ENCODE data around the gene CHST11.
"Not testable (repeated sequence)": the region's sequence is repeated elsewhere in the genome, so short reads cannot be mapped to it uniquely, and the experiment has no call there.

CHST11 gene

GRCh38 chr12:104534162-104534856, 77.6 kb downstream of the CHST11 start:
- DNase-seq: peak; percentile 50

GRCh38 chr12:104534857-104535248, 78.1 kb downstream of the CHST11 start:
- no peak for DNase-seq

DNA sequence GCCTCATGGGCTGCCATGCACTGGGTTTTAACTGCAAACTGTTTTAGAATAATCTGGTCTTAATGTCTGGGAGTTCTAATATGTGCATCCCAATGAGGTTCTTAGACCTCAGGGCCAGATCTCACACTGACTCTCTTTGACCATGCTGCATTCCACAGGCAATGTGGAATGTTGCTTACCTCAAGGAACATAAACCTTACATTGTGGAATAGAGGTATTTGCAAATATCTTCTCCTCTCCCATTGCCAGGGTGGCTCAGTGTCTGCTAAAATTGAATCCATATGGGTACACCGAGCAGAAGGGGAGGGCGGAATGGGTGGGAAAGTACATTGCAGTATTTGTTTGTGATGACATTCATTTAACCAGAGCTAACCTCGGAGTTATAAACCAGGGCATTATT, 78.6 kb downstream of the CHST11 start:
- DNase-seq: no peak

DNA sequence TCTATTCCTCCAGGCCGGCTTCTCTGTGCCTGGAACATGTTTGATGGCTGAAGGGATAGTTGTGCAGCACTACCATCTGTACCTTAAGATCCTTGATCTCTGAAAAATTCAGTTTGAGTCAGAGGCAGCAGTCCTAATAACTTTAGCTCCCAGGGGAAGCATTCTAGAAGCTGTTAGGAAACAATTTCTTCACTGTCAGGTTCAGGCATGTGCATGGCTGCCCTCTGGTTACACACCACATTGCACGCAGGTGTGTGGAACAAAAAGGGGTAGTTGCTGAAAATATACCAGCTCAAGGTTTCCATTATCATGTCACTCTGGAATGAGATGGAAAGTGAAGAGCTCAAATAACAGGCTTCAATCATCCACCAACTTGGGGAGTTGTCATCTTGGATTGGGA, 80.1 kb downstream of the CHST11 start:
- DNase-seq: no peak

DNA sequence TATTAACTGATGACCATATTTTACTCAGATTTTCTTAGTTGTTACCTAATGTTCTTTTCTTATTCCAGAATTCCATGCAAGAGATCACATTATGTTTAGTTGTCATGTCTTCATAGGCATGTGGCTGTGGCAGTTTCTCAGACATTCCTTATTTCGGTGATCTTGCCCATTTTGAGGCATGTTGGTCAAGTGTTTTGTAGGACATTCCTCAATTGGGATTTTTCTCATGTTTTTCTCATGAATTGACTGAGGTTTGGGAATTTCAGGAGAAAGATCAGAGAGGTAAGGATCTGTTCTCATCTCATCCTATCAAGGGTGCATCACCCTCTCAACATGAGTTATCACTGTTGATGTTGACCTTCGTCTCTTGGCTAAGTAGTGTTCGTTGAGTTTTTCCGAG, 81.3 kb downstream of the CHST11 start:
- no peak for DNase-seq

DNA sequence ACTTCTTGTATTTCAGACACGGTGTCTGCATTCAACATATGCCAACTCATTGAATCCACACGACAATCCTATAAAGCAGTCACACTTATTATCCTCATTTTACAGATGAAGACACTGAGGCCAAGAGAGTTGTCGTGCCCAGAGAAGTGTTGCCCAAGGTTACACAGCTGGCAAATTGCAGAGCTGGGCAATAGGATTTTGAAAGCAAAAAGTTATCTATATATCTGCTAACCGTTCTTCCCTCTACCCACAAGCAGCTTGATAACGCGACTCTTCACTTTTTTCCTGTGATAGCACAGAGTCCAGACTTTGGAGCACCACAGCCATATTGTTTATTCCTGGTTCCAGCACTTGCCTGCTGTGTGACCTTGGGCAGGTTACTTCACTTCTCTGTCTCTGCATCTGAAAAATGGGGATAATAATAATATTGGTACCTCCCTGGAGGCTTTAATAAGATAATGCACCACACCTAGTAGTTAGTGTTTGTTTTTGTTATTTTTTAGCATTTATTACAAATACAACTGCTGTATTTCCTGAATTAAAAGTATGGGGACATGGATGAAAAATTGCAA, 82.2 kb downstream of the CHST11 start:
- DNase-seq: no peak

- DNase-seq: no peak
Measured at GRCh38 chr12:104544836-104545235, 88.1 kb downstream of the CHST11 start.

DNA sequence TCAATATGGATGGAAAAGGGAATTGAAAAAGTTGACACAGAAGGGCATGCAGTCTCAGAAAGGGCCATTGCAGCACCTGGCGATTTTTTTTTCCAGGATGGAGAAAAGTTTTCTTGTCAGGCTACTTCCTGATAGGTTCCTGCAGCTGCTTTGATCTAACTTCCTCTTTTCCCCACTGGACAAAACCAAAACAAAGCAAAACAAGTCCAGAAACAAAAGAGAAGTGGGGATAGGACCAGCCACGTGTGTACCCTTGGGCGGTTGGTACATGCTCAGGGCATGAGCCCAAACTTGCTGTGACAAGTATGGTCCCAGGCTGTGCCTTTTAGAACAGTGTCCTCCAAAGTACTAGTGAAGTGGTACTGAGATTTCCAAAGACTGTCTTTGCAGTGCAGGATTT, 89.8 kb downstream of the CHST11 start:
- DNase-seq: peak; percentile 71

DNA sequence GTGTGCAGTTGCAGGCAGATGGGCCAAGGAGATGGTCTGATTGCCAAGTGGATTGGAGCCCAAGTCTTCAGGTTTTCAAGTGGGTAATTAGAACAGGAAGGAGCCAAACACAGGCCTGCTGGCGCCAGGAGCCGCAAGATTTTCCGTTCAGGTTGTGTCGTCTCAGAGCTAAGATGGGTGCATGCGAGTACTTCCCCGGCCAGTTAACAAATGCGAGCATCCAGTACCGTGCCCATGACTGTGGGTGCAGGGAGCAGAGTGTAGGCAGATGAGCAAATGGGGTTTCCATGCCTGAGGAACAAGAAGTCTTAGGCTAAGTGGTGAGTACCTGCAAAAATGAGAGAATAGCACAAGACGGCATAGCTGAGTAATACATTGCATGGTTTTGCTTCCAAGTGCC, 90.5 kb downstream of the CHST11 start:
- DNase-seq: no peak

DNA sequence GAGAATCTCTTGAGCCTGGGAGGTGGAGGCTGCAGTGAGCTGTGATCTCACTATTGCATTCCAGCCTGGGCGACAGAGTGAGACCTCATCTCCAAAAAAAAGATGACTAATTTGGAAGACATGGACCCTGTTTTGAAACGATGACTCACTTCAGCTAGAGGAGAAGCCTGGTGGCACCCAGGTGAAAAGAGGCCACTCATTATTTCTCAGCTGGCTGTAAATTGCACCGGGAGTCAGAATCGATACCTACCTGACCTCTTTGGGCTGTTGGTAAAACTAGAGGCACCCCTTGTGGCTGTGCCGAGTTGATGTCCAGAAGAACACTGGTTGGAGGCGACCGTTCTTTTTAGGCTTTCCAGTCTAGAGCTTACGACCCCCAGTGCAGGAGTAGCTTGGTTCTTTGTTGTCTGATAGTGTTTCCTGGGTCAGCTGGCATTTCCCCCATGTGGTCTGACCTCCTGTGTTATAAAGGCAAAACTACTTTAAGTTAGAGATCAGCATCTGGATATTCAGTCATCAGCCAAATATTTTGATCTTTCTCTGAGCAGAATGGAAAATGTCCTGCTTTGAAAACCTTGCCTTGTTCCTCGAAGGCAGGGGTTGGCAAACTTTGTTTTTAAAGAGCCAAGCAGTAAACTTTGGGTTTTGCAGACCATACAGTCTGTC, 93.2 kb downstream of the CHST11 start:
- DNase-seq: no peak

- no peak for DNase-seq
Measured at GRCh38 chr12:104551313-104551931, 94.7 kb downstream of the CHST11 start.

DNA sequence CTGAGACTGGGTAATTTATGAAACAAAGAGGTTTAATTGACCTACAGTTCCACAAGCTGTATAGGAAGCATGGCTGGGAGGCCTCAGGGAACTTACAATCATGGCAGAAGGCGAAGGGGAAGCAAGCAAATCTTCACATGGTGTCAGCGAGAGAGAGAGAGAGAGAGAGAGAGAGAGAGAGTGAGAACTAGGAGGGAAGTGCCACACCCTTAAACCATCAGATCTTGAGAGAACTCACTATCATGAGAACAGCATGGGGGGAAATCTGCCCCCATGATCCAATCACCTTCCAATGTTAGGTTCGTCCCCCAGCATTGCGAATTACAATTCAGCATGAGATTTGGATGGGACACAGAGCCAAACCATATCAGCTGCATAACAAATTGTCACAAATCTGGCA, 96.7 kb downstream of the CHST11 start:
- no peak for DNase-seq

DNA sequence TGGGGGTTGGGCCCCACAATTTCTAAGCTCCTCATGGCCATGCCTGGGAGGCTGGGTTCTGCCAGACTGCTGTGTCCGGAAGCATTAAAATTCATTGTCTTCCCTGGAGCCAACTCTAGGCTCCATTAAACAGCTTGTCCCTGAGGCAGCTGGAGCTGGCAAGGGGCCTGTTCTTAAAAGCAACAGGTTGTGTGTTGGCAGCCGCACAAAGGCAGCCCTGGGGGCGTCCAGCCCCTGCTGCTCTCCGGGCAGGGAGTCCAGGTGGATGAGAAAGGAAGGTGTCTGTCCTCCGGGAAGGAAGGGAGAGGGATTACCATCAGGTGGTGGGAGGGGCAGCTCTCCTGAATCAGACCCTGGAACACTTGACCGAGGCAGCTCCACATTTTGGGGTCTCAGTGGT, 98.9 kb downstream of the CHST11 start:
- no peak for DNase-seq

- DNase-seq: no peak
Measured at GRCh38 chr12:104557488-104558195, 100.9 kb downstream of the CHST11 start.

DNA sequence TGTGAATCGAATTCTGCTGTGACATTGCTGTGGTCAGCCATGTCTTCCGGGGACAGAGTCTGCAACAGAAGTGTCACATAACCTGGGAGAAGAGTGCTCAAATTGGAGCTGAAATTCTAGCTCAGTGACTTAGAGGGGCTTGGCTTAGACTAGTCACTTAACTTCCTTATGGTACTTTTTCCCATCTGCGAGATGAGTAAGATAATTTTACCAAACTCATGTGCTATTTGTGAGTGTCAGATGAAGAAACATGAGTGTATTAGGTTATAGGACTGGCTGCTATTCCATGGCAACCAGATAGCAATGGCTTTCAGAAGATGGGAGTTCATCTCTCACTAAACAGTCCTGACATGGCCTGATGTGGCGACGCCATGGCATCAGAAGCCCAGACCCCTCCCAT, 104.1 kb downstream of the CHST11 start:
- no peak for DNase-seq

DNA sequence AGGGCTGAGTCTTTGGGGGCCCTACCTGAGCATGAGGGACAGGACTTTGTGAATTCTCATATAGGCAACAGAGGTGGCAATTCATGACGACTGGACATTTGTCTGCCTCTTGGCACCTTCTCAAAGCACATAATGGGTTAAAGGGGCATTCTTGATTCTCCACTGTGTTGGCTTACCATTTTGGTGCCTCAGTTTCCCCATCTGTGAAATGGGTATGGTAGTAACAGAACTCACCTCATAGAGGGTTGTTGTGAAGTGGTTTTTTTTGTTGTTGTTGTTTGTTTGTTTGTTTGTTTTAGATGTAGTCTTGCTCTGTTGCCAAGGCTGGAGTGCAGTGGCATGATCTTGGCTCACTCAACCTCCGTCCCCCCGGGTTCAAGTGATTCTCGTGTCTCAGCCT, 106.0 kb downstream of the CHST11 start:
- no peak for DNase-seq

DNA sequence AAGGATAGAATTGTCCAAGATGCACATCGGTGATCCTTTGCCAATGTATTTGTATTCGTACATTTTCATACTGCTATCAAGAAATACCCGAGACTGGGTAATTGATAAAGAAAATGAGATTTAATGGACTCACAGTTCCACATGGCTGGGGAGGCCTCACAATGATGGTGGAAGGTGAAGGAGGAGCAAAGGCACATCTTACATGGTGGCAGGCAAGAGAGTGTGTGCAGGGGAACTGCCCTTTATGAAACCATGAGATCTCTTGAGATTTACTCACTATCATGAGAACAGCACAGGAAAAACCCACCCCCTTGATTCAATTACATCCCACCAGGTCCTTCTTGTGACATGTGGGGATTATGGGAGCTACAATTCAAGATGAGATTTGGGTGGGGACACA, 107.9 kb downstream of the CHST11 start:
- not testable (repeated sequence) for DNase-seq

GRCh38 chr12:104565606-104566243, 109.0 kb downstream of the CHST11 start:
- no peak for DNase-seq

DNA sequence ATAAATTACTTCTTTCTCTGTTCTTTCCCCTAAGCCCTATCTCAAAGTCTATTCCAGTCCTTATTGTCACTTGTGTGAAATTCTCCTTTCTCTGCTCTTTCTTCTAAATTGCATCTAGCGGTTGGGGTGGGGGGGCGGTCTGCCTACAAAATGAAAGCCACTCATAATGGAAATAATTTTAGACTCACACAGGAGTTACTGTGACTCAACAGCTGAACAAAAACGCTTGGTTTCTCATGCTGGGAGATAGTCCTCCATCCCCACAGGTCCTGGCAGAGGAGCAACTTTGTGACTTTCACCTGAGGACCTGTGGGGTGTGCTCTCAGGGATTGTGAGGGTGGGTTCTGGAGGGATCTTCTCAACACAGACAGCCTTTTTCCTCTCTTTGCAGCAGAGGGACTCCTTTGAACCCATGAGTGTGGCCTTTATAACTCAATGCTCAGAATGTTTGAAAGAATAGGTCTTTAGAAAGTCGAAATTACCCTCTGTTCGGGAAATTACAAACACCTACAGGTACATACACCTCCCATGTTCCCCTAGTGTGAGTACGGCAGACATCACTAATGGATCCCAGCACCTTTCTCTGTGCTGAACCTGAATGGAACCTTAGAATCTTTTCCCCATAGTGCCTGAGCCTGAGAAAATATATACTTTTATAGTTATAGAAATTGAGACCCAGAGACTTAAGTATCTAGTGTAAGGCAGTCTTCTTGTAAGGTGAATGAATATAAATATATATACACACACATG, 109.7 kb downstream of the CHST11 start:
- DNase-seq: no peak

GRCh38 chr12:104567832-104568486, 111.2 kb downstream of the CHST11 start:
- no peak for DNase-seq

DNA sequence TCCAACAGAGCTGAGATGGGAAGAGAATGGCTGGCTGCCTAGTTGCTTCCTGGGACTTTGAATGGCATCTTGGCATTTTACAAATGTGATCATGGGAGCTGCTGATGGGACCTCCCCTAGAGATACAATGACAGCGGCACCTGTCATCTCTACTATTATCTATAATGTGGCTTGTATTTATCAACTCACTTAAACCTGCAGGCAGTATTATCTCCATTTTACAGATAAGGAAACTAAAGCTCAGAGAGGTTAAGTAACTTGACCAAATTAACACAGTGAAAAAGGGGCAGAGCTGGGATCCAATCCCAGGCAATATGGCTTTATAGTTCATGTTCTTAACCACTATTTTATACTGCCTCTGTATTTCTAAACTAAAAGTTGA, 111.7 kb downstream of the CHST11 start:
- no peak for DNase-seq

GRCh38 chr12:104568935-104569334, 112.2 kb downstream of the CHST11 start:
- DNase-seq: no peak

All from suppressor macrophage treated with lipopolysaccharide for 4 hours (primary cell).